Measurements from ENCODE around the gene EFCC1. TPM values are rescaled to one million over a fixed set of nuclear protein-coding genes. Genes with fewer than 3 reads are reported as not detected.

EFCC1 gene
- total RNA-seq, 2 donors from 2014 or later: 0.31 to 0.93 TPM

DNA sequence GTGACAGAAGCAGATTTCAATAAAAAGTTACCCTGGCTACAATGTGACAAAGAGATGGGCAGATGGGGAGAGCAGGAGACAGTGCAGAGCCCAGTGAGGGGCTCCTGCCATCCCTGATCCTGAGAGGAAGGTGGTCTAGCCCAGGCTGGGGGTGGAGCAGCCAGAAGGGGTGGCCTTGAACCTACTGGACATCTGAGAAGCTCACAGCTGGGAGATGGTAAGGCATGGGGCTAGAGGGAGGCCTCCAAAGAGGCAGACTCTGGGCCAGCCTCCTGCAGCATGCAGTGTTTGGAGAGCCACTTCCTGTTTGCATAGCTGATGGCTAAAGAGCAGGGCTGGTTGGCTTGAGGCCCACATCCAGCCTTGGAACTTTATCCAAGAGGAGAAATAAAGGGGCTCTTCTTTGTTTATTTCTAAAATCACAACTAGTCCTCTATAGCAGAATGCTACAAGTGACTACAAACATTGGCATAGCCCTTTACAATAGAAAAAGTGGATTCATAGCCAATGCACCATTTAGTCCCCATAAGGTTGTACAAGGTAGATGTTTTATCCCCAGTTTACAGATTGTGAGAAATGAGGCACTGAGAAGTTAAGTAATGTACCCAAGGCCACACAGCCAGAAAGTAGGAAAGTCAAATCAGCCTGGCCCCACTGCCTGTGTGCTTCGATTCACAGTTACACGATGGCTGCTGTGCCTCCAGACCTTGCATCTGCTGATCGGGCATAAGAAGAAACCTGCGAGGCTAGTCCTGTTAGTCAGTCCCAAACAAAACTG, 4.6 kb downstream of the EFCC1 start:
- Histone ChIP-seq H3K9ac (ENCODE audit: extremely low read depth, low read length, poor library complexity, severe bottlenecking) (no peak overlapping the region), H3K36me3 (ENCODE audit: control insufficient read depth, insufficient read depth, low read length) (no peaks in the 10 kb centered on the region), H3K27me3 (ENCODE audit: control insufficient read depth, insufficient read depth, low read length, poor library complexity, severe bottlenecking) (peaks cover 80% of the 10 kb centered on the region), H3K27ac (ENCODE audit: low read depth, low read length) (no peak overlapping the region), H3K9me3 (ENCODE audit: control insufficient read depth, low read length) (no peaks in the 10 kb centered on the region), H3K4me3 (ENCODE audit: low read length) (no peak overlapping the region), H3K4me1 (ENCODE audit: control insufficient read depth, insufficient read depth, low read length) (no peaks in the 10 kb centered on the region)
- no peak for DNase-seq
- Mint-ChIP-seq H3K4me3 (no peak overlapping the region), H3K9me3 (no peaks in the 10 kb centered on the region), H3K27me3 (ENCODE audit: insufficient read depth) (peaks cover 86% of the 10 kb centered on the region), H3K27ac (no peak overlapping the region), H3K4me1 (peaks cover 4% of the 10 kb centered on the region), H3K36me3 (ENCODE audit: low read depth) (no peaks in the 10 kb centered on the region)
- 92 to 96% methylated on average over 4 of the region's 4 CpGs for whole genome bisulfite sequencing, 2 experiments (ENCODE audit: insufficient coverage in 1 of 2, insufficient read length in 1 of 2)
- TF ChIP-seq, protein P1, sequence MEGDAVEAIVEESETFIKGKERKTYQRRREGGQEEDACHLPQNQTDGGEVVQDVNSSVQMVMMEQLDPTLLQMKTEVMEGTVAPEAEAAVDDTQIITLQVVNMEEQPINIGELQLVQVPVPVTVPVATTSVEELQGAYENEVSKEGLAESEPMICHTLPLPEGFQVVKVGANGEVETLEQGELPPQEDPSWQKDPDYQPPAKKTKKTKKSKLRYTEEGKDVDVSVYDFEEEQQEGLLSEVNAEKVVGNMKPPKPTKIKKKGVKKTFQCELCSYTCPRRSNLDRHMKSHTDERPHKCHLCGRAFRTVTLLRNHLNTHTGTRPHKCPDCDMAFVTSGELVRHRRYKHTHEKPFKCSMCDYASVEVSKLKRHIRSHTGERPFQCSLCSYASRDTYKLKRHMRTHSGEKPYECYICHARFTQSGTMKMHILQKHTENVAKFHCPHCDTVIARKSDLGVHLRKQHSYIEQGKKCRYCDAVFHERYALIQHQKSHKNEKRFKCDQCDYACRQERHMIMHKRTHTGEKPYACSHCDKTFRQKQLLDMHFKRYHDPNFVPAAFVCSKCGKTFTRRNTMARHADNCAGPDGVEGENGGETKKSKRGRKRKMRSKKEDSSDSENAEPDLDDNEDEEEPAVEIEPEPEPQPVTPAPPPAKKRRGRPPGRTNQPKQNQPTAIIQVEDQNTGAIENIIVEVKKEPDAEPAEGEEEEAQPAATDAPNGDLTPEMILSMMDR (conservative IDR thresholded peaks at IDR 0.05): no peak

DNA sequence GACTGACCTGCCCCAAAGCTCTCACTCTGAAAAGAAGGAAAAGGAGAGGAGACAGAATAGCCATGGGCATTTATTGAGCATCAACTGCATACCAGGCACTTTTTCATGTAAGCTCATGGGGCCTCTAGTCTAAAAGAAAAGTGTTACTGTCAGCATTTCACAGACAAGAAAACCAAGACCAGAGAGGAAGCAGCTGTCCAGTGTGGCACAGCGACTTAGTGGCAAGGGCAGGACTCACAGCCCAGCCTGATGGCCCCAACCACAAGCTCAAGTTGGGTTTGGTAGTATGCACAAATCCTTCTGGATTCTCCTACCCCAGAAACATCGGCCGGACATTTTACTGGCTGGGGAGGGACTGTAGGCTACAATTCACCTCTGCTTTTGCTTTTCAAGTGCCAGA, 5.8 kb downstream of the EFCC1 start:
- no peaks in the 10 kb centered on the region for H3K4me1 ChIP-seq (ENCODE audit: control insufficient read depth, insufficient read depth, low read length)
- H3K4me1 Mint-ChIP-seq: peaks cover 3% of the 10 kb centered on the region
- H3K27ac ChIP-seq (ENCODE audit: low read depth, low read length): no peak overlapping the region
- no peaks in the 10 kb centered on the region for H3K9me3 Mint-ChIP-seq
- H3K9me3 ChIP-seq (ENCODE audit: control insufficient read depth, low read length): no peaks in the 10 kb centered on the region
- no peak for DNase-seq
- TF ChIP-seq, protein P1 (conservative IDR thresholded peaks at IDR 0.05): no peak
- H3K27ac Mint-ChIP-seq: no peak overlapping the region
- H3K27me3 ChIP-seq (ENCODE audit: control insufficient read depth, insufficient read depth, low read length, poor library complexity, severe bottlenecking): peaks cover 69% of the 10 kb centered on the region
- no peak overlapping the region for H3K4me3 Mint-ChIP-seq
- H3K36me3 ChIP-seq (ENCODE audit: control insufficient read depth, insufficient read depth, low read length): no peaks in the 10 kb centered on the region
- H3K4me3 ChIP-seq (ENCODE audit: low read length): no peak overlapping the region
- no peak overlapping the region for H3K9ac ChIP-seq (ENCODE audit: extremely low read depth, low read length, poor library complexity, severe bottlenecking)
- no peaks in the 10 kb centered on the region for H3K36me3 Mint-ChIP-seq (ENCODE audit: low read depth)
- WGBS, 2 experiments (ENCODE audit: insufficient coverage in 1 of 2, insufficient read length in 1 of 2): 92 to 97% methylated on average over 3 of the region's 3 CpGs
- peaks cover 75% of the 10 kb centered on the region for H3K27me3 Mint-ChIP-seq (ENCODE audit: insufficient read depth)

DNA sequence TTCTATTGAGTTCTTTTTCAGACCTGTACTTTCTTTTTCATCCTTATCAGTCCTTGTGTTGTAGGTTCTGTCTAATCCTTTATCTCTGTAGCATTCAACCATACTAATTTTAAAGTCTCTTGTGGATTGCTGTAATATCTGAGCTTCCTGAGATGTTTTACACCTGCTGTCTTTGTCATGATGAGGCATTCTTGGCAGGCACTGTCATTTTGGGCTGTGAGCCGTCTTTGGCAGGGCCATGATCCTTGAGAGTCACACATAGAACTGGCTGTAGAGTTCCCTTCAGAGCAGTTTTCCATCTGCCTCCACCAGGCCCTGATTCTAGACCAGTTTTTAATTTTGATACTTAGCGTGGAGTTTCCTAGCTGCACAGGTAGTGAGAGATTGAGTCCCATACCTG, 6.7 kb downstream of the EFCC1 start:
- no peak overlapping the region for H3K4me3 Mint-ChIP-seq
- Histone ChIP-seq H3K36me3 (ENCODE audit: control insufficient read depth, insufficient read depth, low read length) (no peaks in the 10 kb centered on the region), H3K27ac (ENCODE audit: low read depth, low read length) (no peak overlapping the region), H3K27me3 (ENCODE audit: control insufficient read depth, insufficient read depth, low read length, poor library complexity, severe bottlenecking) (peaks cover 59% of the 10 kb centered on the region), H3K4me3 (ENCODE audit: low read length) (no peak overlapping the region), H3K9me3 (ENCODE audit: control insufficient read depth, low read length) (no peaks in the 10 kb centered on the region), H3K4me1 (ENCODE audit: control insufficient read depth, insufficient read depth, low read length) (no peaks in the 10 kb centered on the region), H3K9ac (ENCODE audit: extremely low read depth, low read length, poor library complexity, severe bottlenecking) (no peak overlapping the region)
- peaks cover 71% of the 10 kb centered on the region for H3K27me3 Mint-ChIP-seq (ENCODE audit: insufficient read depth)
- H3K9me3 Mint-ChIP-seq: no peaks in the 10 kb centered on the region
- no peaks in the 10 kb centered on the region for H3K36me3 Mint-ChIP-seq (ENCODE audit: low read depth)
- TF ChIP-seq, protein P1 (conservative IDR thresholded peaks at IDR 0.05): no peak
- DNase-seq: no peak
- WGBS, 2 experiments (ENCODE audit: insufficient coverage in 1 of 2, insufficient read length in 1 of 2): 89 to 91% methylated on average over 1 to 2 of the region's 2 CpGs
- no peak overlapping the region for H3K27ac Mint-ChIP-seq
- peaks cover 3% of the 10 kb centered on the region for H3K4me1 Mint-ChIP-seq

All from endodermal cell (in vitro differentiated cells).